Endometrial microvascular endothelial cells (primary cell): Measurements from ENCODE around the gene MS4A1. TPM values are rescaled to one million over a fixed set of nuclear protein-coding genes. Genes with fewer than 3 reads are reported as not detected.
"Not testable (repeated sequence)": the region's sequence is repeated elsewhere in the genome, so short reads cannot be mapped to it uniquely, and the experiment has no call there.

ENCODE experiments used
- in situ Hi-C: cut with HindIII; loops from 2 replicates; pipeline ENCODE4 v1.10.0; 2017; ENCODE audit warnings: low sequenced_read_pairs, low pct_unique_long_range_greater_than_20kb; ENCODE audit errors: inconsistent ontology term
- total RNA-seq: library from RNA; depleted of rRNA; stranded (reverse); fragments of >200 nt; gene quantifications from one replicate; pipeline ENCODE4 v1.2.3, GENCODE V29; 2015; ENCODE audit errors: inconsistent ontology term

Gene MS4A1
- total RNA-seq, 1 donor from 2014 or later = not detected

DNA sequence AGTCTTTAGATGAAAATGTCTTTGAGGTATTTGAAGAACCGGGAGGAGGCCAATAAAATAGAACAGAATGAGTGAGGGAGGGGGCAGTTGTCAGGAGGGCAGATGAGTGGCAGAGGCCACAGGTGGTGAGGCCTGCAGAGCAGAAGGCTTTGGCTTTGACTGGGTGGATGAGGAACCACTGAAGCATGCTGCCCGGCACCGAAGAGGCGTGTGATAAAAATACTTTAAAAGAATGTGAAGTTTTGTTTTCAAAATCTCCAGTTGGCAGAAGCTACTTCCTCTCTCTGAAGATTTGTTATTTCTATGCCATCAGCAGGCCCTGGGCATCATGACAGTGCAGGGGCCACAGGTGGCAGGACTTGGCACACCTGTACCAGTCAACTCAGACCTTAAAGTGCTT, 43.2 kb downstream of the MS4A1 start:
- in situ Hi-C loops = no loop called here

DNA sequence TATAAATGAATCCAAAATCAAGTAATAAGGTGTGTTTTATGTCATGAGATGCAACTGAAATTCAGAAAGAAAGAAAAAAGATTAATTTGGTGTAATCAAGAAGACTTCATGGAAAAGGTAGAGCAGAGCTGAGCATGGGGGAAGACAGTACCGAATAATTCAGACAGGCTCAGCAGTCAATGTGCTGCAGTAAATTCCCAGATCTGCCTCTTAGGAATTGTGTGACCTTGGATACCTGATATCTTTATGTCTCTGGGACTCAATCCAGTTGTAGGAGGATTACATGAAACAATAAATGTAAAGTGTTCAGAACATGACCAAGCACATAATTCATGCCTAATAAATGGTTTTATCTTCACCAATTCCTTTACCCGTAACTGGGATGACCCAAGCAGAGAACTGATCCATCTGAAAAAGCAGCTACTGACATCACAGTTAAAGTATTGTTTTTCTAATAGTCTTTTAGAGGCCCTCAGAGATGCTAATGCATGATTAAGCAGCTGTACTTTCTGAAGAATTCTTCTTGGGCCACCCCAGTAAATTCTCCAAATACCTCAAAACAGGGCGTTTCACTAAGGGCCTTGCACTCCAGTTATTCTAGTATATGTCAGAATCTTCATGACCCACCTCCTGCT, 44.7 kb downstream of the MS4A1 start:
- in situ Hi-C loops = no loop called here

DNA sequence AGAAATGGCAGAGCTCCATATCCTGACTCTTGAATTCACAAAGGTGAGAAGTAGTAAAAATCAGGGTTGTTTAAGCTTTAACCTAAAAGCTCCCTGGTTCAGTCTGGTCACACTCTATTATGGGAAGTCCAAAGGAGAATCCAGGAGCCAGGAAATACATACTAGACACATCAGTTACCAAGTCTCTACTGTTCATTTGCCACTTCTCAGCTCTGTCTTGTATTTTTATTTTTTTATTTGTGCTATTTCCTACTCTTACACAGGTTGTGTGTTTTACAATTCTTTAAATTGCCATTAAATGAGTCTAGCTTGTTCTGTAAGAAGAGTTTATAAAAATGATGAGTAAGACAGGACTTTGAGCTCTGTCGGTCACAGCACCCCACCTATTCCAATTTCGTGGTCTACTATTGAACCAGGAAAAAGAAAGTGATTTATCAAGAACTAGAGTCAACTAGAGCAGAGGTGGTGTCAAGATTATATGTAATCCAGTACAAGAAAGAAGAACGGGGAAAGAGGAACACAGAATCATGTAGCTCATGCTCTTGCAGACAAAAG, 46.7 kb downstream of the MS4A1 start:
- in situ Hi-C loops = no loop called here

- in situ Hi-C loops = no loop called here
Observed at GRCh38 chr11:60504219-60504905, 48.7 kb downstream of the MS4A1 start.

GRCh38 chr11:60509609-60510008, 54.0 kb downstream of the MS4A1 start:
- in situ Hi-C loops = not testable (repeated sequence)

- in situ Hi-C loops = not testable (repeated sequence)
Observed at GRCh38 chr11:60510209-60510608, 54.6 kb downstream of the MS4A1 start.

GRCh38 chr11:60511393-60511792, 55.7 kb downstream of the MS4A1 start:
- in situ Hi-C loops = no loop called here

DNA sequence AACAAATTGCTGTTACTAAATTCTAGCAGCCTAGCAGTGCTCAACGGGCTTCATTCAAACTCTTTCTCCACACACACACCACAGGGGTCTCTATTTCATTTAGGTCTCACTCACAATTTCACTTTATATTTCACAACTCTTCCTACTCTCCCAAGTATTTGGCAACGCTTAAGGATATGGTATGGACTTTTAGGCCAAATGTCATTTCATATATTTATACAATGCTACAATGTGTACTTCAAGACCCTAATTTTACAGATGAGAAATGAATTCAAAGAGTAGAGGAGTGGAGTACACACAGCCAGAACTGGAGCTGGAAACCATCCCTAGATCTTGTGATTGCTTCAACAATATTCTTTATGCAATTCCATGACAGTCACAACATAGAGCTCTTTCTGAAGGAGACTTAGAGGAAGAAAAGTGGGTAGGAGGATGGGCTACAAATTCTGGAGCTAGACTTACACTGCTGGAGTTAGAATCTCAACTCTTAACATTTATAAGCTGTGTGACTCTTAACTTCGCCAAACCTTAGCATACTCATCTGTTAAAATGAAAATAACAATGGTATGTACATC, 57.1 kb downstream of the MS4A1 start:
- in situ Hi-C loops = no loop called here

DNA sequence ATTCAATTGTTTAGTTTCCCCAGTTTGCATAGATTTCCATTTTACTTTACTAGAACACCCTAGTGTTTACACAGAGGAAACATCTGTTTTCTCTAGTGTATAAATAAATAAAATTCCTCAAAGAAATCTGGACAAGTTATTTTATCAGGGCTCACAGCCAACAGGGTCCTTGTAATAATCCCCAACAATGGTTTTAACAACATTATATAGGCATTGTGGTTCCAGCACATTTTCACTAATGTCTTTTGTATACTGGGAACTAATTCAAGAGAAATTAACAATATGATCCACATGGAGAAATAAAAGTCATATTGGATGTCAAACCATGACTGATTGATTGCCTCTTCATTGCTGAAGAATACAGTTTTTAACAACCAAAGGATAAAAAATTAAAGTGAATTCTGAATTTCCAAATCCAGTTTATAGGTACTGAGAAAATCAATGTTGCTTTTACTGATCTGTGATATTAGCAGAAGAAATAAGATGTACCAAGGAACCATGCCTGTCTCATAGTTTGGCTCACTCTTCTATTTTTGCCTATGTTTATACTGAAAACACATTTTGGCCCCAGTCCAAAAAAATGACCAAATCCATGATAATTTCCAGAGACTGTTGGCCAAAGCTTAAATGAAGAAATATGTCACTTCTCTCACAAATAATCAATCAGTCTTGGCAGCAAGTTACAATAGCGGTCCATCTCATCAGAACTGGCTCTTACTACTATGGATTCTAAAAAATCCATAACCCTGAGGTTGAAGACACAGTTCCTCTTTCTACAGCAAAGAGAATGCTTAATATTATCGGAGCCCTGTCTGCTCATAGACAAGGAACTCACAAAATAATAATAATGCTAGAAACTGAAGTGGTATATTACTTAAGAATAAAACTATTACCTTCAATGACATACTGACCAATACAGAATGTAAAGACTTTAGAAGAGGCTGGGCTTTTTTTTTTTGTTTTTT, 58.1 kb downstream of the MS4A1 start:
- in situ Hi-C loops = no loop called here

DNA sequence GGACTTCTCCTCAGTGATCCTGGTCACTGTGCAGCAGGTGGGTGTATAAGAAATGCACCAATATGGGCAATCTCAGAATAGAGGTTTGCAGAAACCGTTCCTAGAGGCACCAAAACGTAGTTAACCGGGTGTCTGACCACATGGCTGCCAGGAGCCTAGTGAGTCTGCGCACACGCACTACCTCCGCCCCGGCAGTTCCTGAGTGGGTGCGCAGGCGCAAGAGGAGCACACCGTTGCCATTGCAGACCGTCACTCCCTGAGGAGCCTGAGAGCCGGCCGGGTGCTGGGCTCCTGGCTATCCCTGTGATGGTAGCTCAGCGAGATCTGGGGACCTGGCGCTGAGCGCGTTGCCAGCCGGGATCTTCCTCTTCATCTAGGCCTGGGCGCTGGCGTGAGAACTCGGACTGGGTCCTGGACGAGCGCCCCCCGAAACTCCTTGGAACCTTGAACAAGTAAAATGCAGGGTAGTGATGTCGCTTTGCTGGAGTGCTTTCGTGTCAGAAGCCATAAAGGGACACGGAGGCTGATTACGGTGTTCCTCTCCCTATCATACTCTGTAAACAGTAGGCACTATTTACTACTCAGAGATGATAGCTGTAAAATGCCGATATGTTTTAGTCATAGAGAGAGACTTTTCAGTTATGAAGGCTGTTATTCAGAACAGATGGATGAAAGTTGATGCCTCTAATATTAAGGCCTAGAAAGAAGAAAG, 59.7 kb downstream of the MS4A1 start, which contains the start of gene MS4A13:
TSS of gene MS4A13 (plus strand) at position 249 of the 712 bp plus-strand sequence. CDS start 2,692 bp downstream, outside the sequence.
- in situ Hi-C loops = no loop called here

Other genes with a start within 250 kb of the MS4A1 start
- not detected for gene MS4A4E, start 212.7 kb upstream of the MS4A1 start, total RNA-seq
- gene MS4A4A, start 175.2 kb upstream of the MS4A1 start, total RNA-seq = not detected
- gene MS4A6E, start 128.6 kb upstream of the MS4A1 start, total RNA-seq = not detected
- gene MS4A7, start 77.3 kb upstream of the MS4A1 start, total RNA-seq = not detected
- not detected for gene MS4A14, start 59.4 kb upstream of the MS4A1 start, total RNA-seq
- not detected for gene MS4A5, start 26.3 kb upstream of the MS4A1 start, total RNA-seq
- not detected for gene MS4A12, start 36.9 kb downstream of the MS4A1 start, total RNA-seq
- gene MS4A13, start 59.5 kb downstream of the MS4A1 start, total RNA-seq = not detected
- not detected for gene MS4A8, start 243.8 kb downstream of the MS4A1 start, total RNA-seq